GM19463 (cell line): ENCODE data around the gene FAM90A26.
"Not testable (repeated sequence)": the region's sequence is repeated elsewhere in the genome, so short reads cannot be mapped to it uniquely, and the experiment has no call there.

Experiments
- ATAC-seq: cut with Tn5 transposase; IDR thresholded peaks from one replicate; pipeline ENCODE4 v1.9.1; 2021; ENCODE audit warnings: mild to moderate bottlenecking, moderate library complexity; ENCODE audit not compliant: unreplicated experiment

The FAM90A26 gene

GRCh38 chr4:9169791-9170459 lies at the start of gene FAM90A26:
FAM90A26 (plus strand) TSS chr4:9170409; CDS start chr4:9173173, 2,764 bp downstream.
- ATAC-seq: not testable (repeated sequence)

- ATAC-seq: not testable (repeated sequence)
Observed at GRCh38 chr4:9122711-9123110, 47.5 kb upstream of the FAM90A26 start.

GRCh38 chr4:9123572-9124007 lies 46.6 kb upstream of the FAM90A26 start:
- ATAC-seq: not testable (repeated sequence)

GRCh38 chr4:9125601-9126161 lies 44.5 kb upstream of the FAM90A26 start:
- ATAC-seq: not testable (repeated sequence)

- ATAC-seq: not testable (repeated sequence)
Observed at GRCh38 chr4:9131420-9131819, 38.8 kb upstream of the FAM90A26 start.

GRCh38 chr4:9132849-9133248 lies 37.4 kb upstream of the FAM90A26 start:
- not testable (repeated sequence) for ATAC-seq

- not testable (repeated sequence) for ATAC-seq
Observed at GRCh38 chr4:9134011-9134410, 36.2 kb upstream of the FAM90A26 start.

- not testable (repeated sequence) for ATAC-seq
Observed at GRCh38 chr4:9134556-9134955, 35.7 kb upstream of the FAM90A26 start.

GRCh38 chr4:9141050-9141449 lies 29.2 kb upstream of the FAM90A26 start:
- not testable (repeated sequence) for ATAC-seq

- not testable (repeated sequence) for ATAC-seq
Observed at GRCh38 chr4:9142786-9143185, 27.4 kb upstream of the FAM90A26 start.

GRCh38 chr4:9143421-9144080 lies 26.7 kb upstream of the FAM90A26 start:
- no peak for ATAC-seq

GRCh38 chr4:9146967-9147366 lies 23.2 kb upstream of the FAM90A26 start:
- ATAC-seq: no peak

GRCh38 chr4:9147368-9147767 lies 22.8 kb upstream of the FAM90A26 start:
- not testable (repeated sequence) for ATAC-seq

GRCh38 chr4:9148611-9149409 lies 21.4 kb upstream of the FAM90A26 start:
- ATAC-seq: not testable (repeated sequence)

GRCh38 chr4:9151809-9152179 lies 18.4 kb upstream of the FAM90A26 start:
- ATAC-seq: not testable (repeated sequence)

- not testable (repeated sequence) for ATAC-seq
Observed at GRCh38 chr4:9152180-9153007, 17.8 kb upstream of the FAM90A26 start.

- ATAC-seq: not testable (repeated sequence)
Observed at GRCh38 chr4:9153008-9153570, 17.1 kb upstream of the FAM90A26 start.

GRCh38 chr4:9153571-9154157 lies 16.5 kb upstream of the FAM90A26 start:
- not testable (repeated sequence) for ATAC-seq

GRCh38 chr4:9155101-9155886 lies 14.9 kb upstream of the FAM90A26 start:
- not testable (repeated sequence) for ATAC-seq
